Measurements from ENCODE around the gene WDR83.
"Not testable (repeated sequence)": the region's sequence is repeated elsewhere in the genome, so short reads cannot be mapped to it uniquely, and the experiment has no call there.

GRCh38 chr19:12678039-12678438 is 11.4 kb downstream of the WDR83 start:
- not testable (repeated sequence) for TF ChIP-seq CTCF, POLR2A (IDR thresholded peaks at IDR 0.05)

Measured in lower leg skin (tissue), 3 donors.